ENCODE data around the gene OTOG. TPM values are rescaled to one million over a fixed set of nuclear protein-coding genes. Genes with fewer than 3 reads are reported as not detected.

OTOG gene
- total RNA-seq, 1 experiment from 2014 or later = not detected

DNA sequence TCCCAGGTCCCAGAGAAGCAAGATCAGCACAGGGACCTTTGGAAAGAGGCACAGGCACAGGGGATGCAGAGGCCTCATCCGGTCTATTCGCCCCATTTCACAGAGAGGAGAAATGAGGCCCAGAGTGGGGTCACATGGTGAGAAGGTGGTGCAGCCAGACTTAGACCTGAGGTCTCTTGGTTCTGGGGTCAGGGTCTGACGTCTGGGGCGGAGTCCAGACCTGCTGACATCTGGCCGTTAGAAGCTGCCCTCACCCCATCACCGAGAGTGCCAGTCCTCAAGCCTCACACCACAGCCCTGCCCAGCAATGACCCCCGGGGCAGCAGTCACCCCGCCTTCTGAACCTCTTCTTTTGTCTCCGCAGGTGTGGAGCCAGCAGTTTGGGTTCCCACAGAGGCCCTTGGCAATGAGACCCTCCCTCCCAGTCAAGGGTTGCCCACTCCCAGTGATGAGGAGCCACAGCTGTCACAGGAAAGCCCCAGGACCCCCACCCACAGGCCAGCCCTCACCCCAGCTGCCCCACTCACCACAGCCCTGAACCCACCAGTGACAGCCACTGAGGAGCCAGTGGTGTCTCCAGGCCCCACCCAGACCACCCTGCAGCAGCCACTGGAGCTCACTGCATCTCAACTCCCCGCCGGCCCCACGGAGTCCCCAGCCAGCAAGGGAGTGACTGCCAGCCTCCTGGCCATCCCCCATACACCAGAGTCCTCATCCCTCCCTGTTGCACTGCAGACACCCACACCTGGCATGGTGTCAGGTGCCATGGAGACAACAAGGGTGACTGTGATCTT is 62.4 kb downstream of the OTOG start:
- no peak overlapping the region for H3K4me2 ChIP-seq (ENCODE audit: low read length)
- TF ChIP-seq, protein P1, sequence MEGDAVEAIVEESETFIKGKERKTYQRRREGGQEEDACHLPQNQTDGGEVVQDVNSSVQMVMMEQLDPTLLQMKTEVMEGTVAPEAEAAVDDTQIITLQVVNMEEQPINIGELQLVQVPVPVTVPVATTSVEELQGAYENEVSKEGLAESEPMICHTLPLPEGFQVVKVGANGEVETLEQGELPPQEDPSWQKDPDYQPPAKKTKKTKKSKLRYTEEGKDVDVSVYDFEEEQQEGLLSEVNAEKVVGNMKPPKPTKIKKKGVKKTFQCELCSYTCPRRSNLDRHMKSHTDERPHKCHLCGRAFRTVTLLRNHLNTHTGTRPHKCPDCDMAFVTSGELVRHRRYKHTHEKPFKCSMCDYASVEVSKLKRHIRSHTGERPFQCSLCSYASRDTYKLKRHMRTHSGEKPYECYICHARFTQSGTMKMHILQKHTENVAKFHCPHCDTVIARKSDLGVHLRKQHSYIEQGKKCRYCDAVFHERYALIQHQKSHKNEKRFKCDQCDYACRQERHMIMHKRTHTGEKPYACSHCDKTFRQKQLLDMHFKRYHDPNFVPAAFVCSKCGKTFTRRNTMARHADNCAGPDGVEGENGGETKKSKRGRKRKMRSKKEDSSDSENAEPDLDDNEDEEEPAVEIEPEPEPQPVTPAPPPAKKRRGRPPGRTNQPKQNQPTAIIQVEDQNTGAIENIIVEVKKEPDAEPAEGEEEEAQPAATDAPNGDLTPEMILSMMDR (conservative IDR thresholded peaks at IDR 0.05; ENCODE audit: low read depth, low read length) = no peak
- TF ChIP-seq EZH2 (IDR thresholded peaks at IDR 0.05; ENCODE audit: low read length, unreplicated experiment) (no peak), EZH2phosphoT487 (IDR thresholded peaks at IDR 0.05; ENCODE audit: borderline replicate concordance, low read length) (no peak)
- no peaks in the 10 kb centered on the region for H3F3A ChIP-seq (ENCODE audit: low read length, unreplicated experiment)
- H4K20me1 ChIP-seq (ENCODE audit: low read length) = no peaks in the 10 kb centered on the region
- no peaks in the 10 kb centered on the region for H3K79me2 ChIP-seq (ENCODE audit: low read length)
- no peak overlapping the region for H3K9ac ChIP-seq (ENCODE audit: low read length)
- POLR2A ChIA-PET (ENCODE audit: unreplicated experiment) = no interaction called here
- no peak overlapping the region for H3K27ac ChIP-seq (ENCODE audit: low read length)
- H3K36me3 ChIP-seq (ENCODE audit: low read depth, low read length) = no peaks in the 10 kb centered on the region
- CTCF ChIA-PET = no interaction called here
- H2AFZ ChIP-seq (ENCODE audit: low read length) = no peak overlapping the region
- ATAC-seq (no peak), DNase-seq (no peak)
- H3K4me3 ChIP-seq (ENCODE audit: low read length) = no peak overlapping the region
- H3K9me2 ChIP-seq (replicated peaks; ENCODE audit: low read length) = no peaks in the 10 kb centered on the region
- H3K9me3 ChIP-seq (ENCODE audit: low read length) = no peaks in the 10 kb centered on the region
- H3K27me3 ChIP-seq (ENCODE audit: low read length) = peaks cover 19% of the 10 kb centered on the region
- no peaks in the 10 kb centered on the region for H3K4me1 ChIP-seq (ENCODE audit: insufficient read depth, low read length)
- no TSS peak for BruUV-seq (replicated peaks)
- intact Hi-C loops (cut with micrococcal nuclease) = no loop called here

DNA sequence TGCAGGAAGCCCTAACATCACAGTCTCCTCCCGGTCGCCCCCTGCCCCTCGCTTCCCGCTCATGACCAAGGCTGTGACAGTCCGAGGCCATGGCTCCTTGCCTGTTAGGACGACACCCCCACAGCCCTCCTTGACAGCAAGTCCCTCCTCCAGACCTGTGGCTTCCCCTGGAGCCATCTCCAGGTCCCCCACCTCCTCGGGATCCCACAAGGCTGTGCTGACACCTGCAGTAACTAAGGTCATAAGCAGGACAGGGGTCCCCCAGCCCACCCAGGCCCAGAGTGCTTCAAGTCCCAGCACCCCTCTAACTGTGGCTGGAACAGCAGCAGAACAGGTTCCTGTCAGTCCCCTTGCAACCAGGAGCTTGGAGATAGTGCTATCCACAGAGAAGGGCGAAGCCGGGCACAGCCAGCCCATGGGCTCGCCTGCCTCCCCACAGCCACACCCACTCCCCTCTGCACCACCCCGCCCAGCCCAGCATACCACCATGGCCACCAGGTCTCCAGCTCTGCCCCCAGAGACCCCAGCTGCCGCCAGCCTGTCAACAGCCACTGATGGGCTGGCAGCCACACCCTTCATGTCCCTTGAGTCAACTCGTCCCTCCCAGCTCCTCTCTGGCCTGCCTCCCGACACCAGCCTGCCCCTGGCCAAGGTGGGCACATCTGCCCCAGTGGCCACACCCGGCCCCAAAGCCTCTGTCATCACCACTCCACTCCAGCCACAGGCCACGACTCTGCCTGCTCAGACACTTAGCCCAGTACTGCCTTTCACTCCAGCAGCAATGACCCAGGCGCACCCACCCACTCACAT is 63.2 kb downstream of the OTOG start:
- Histone ChIP-seq H3K27ac (ENCODE audit: low read length) (no peak overlapping the region), H3K9me2 (replicated peaks; ENCODE audit: low read length) (no peaks in the 10 kb centered on the region), H3K27me3 (ENCODE audit: low read length) (peaks cover 27% of the 10 kb centered on the region), H3K4me3 (ENCODE audit: low read length) (no peak overlapping the region), H3F3A (ENCODE audit: low read length, unreplicated experiment) (no peaks in the 10 kb centered on the region), H3K4me2 (ENCODE audit: low read length) (no peak overlapping the region), H4K20me1 (ENCODE audit: low read length) (no peaks in the 10 kb centered on the region), H2AFZ (ENCODE audit: low read length) (no peak overlapping the region), H3K9me3 (ENCODE audit: low read length) (no peaks in the 10 kb centered on the region), H3K4me1 (ENCODE audit: insufficient read depth, low read length) (no peaks in the 10 kb centered on the region), H3K9ac (ENCODE audit: low read length) (no peak overlapping the region), H3K36me3 (ENCODE audit: low read depth, low read length) (no peaks in the 10 kb centered on the region), H3K79me2 (ENCODE audit: low read length) (no peaks in the 10 kb centered on the region)
- TF ChIP-seq EZH2phosphoT487 (IDR thresholded peaks at IDR 0.05; ENCODE audit: borderline replicate concordance, low read length) (no peak), EZH2 (IDR thresholded peaks at IDR 0.05; ENCODE audit: low read length, unreplicated experiment) (no peak)
- TF ChIP-seq, protein P1 (conservative IDR thresholded peaks at IDR 0.05; ENCODE audit: low read depth, low read length) = no peak
- DNase-seq (no peak), ATAC-seq (no peak)
- BruUV-seq (replicated peaks) = no TSS peak
- intact Hi-C loops (cut with micrococcal nuclease) = no loop called here
- CTCF ChIA-PET = no interaction called here
- POLR2A ChIA-PET (ENCODE audit: unreplicated experiment) = no interaction called here

DNA sequence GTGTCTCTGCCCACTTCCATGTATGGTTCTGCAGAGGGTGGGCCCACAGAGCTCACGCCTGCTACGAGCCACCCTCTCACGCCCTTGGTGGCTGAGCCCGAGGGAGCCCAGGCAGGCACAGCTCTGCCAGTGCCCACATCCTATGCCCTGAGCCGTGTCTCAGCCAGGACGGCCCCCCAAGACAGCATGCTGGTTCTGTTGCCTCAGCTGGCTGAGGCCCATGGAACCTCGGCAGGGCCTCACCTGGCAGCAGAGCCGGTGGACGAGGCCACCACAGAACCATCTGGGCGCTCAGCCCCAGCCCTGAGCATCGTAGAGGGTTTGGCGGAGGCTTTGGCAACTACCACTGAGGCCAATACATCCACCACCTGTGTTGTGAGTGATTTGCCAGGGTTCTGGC is 64.0 kb downstream of the OTOG start:
- TF ChIP-seq, protein P1 (conservative IDR thresholded peaks at IDR 0.05; ENCODE audit: low read depth, low read length) = no peak
- no peak for TF ChIP-seq EZH2phosphoT487 (IDR thresholded peaks at IDR 0.05; ENCODE audit: borderline replicate concordance, low read length)
- no peak for TF ChIP-seq EZH2 (IDR thresholded peaks at IDR 0.05; ENCODE audit: low read length, unreplicated experiment)
- DNase-seq = no peak
- Histone ChIP-seq H3K4me3 (ENCODE audit: low read length) (no peak overlapping the region), H3K36me3 (ENCODE audit: low read depth, low read length) (no peaks in the 10 kb centered on the region), H3K27ac (ENCODE audit: low read length) (no peak overlapping the region), H2AFZ (ENCODE audit: low read length) (no peak overlapping the region), H3K9ac (ENCODE audit: low read length) (no peak overlapping the region), H3K27me3 (ENCODE audit: low read length) (peaks cover 29% of the 10 kb centered on the region), H3K4me1 (ENCODE audit: insufficient read depth, low read length) (no peaks in the 10 kb centered on the region), H3F3A (ENCODE audit: low read length, unreplicated experiment) (no peaks in the 10 kb centered on the region), H3K9me2 (replicated peaks; ENCODE audit: low read length) (no peaks in the 10 kb centered on the region), H4K20me1 (ENCODE audit: low read length) (no peaks in the 10 kb centered on the region), H3K79me2 (ENCODE audit: low read length) (no peaks in the 10 kb centered on the region), H3K9me3 (ENCODE audit: low read length) (no peaks in the 10 kb centered on the region), H3K4me2 (ENCODE audit: low read length) (no peak overlapping the region)
- ChIA-PET POLR2A (ENCODE audit: unreplicated experiment) (no interaction called here), CTCF (no interaction called here)
- ATAC-seq = no peak
- intact Hi-C loops (cut with micrococcal nuclease) = no loop called here
- BruUV-seq (replicated peaks) = no TSS peak
